Activated naive CD8-positive, alpha-beta T cell treated with anti-CD3 and anti-CD28 coated beads, Interleukin-2, amount 10 ng/mL, durations not matched to agents 7 days and 5 days (primary cell): ENCODE measurements around the gene CD320. TPM values are rescaled to one million over a fixed set of nuclear protein-coding genes. Genes with fewer than 3 reads are reported as not detected.
"Not testable (repeated sequence)": the region's sequence is repeated elsewhere in the genome, so short reads cannot be mapped to it uniquely, and the experiment has no call there.

Source experiments
- ATAC-seq: fragments of 150-1000 bp; cut with Tn5 transposase; one replicate; pipeline ENCODE4 v1.10.0; 2021; ENCODE audit warnings: low read depth, moderate library complexity
- POLR2A ChIA-PET: fragments of 350-600 bp; sonication (Branson Sonifier 250); formaldehyde crosslinking; loops from one replicate; lab custom pipeline; 2021; ENCODE audit warnings: antibody characterized with exemption; lab: Charles Lee
- DNase-seq: peaks from one replicate; pipeline ENCODE4 v3.0.0; 2021
- H3K27ac Mint-ChIP-seq: one replicate; pipeline ENCODE4 v1.8.0; 2022; ENCODE audit warnings: mild to moderate bottlenecking, mixed read lengths
- H3K27me3 Mint-ChIP-seq: one replicate; pipeline ENCODE4 v1.8.0; 2022; ENCODE audit warnings: mild to moderate bottlenecking, moderate library complexity, mixed read lengths
- H3K36me3 Mint-ChIP-seq: one replicate; pipeline ENCODE4 v1.8.0; 2021; ENCODE audit warnings: mild to moderate bottlenecking, mixed read lengths
- H3K4me1 Mint-ChIP-seq: one replicate; pipeline ENCODE4 v1.8.0; 2021; ENCODE audit warnings: mixed read lengths
- H3K4me3 Mint-ChIP-seq: one replicate; pipeline ENCODE4 v1.8.0; 2022; ENCODE audit warnings: mild to moderate bottlenecking, moderate library complexity, mixed read lengths
- H3K9me3 Mint-ChIP-seq: one replicate; pipeline ENCODE4 v1.8.0; 2021; ENCODE audit warnings: mixed read lengths
- total RNA-seq, 2 experiments: library from RNA; stranded (reverse); gene quantifications; one replicate each; pipeline ENCODE4 v1.2.3, GENCODE V29; 2021

The CD320 gene
- total RNA-seq, 2 experiments from 2014 or later: 36.1 to 38.4 TPM

DNA sequence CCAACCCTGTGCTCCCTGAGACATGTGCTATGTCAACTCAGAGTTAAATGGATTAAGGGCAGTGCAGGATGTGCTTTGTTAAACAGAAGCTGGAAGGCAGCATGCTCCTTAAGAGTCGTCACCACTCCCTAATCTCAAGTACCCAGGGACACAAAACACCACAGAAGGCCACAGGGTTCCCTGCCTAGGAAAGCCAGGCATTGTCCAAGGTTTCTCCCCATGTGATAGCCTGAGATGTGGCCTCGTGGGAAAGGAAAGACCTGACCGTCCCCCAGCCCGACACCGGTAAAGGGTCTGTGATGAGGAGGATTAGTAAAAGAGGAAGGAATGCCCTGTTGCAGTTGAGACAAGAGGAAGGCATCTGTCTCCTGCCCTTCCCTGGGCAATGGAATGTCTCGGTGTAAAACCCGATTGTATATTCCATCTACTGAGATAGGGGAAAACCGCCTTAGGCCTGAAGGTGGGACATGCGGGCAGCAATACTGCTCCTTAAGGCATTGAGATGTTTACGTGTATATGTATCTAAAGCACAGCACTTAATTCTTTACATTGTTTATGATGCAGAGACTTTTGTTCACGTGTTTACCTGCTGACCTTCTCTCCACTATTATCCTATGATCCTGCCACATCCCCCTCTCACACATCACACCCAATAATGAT lies 7.0 kb upstream of the CD320 start:
- ATAC-seq, DNase-seq, POLR2A ChIA-PET, H3K9me3 Mint-ChIP-seq, H3K27ac Mint-ChIP-seq, H3K27me3 Mint-ChIP-seq, H3K36me3 Mint-ChIP-seq, H3K4me3 Mint-ChIP-seq: not testable (repeated sequence)
- H3K4me1 Mint-ChIP-seq: peaks cover 13% of the 10 kb centered on the region

DNA sequence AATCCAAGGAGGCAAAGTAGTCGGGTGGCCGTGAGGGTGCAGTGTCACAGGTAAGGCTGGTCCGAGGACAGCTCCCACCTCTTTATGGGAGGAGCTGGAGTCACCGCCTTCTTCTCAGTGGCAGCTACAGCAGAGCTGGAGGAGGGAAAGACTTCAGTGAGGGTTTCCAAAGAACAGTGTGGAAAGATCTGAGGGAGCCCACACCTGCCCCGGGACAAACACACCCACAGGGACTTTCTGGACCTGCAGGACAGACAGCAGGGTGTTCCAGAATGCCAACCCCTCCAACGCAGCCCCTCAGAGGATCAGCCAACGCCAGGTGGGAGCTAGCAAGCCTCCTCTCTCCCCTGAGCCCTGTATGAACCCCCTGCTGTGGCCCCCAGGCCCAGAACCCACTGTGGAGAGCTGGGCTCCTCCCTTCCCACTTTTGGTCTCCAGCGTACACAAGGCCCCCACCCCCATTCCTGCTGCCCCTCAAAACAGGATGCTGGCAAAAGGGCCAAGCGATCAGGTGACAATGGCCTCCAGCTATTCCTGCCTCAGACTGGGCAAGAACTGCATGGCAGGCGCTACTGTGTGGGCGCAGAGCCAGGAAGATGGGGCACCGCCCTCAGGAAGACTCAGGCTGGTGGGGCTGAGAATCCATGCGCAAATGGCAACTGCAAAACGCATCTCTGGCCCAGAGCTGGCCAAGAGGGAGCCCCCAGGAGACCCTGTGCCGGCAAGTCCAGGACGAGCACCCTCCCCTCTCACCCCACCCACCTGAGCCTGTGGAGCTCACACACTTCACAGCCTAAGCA lies 3.5 kb upstream of the CD320 start:
- ATAC-seq: no peak
- no peak overlapping the region for H3K27ac Mint-ChIP-seq
- DNase-seq: no peak
- POLR2A ChIA-PET: interaction anchor here (1.1 kb wide), 1 partner anchor 10 kb away, joined by 5 read pairs; the partner anchor contains the start of genes NDUFA7 and RPS28
- H3K9me3 Mint-ChIP-seq: no peaks in the 10 kb centered on the region
- H3K4me1 Mint-ChIP-seq: peaks cover 14% of the 10 kb centered on the region
- no peaks in the 10 kb centered on the region for H3K27me3 Mint-ChIP-seq
- H3K36me3 Mint-ChIP-seq: peaks cover 10% of the 10 kb centered on the region
- H3K4me3 Mint-ChIP-seq: no peak overlapping the region

DNA sequence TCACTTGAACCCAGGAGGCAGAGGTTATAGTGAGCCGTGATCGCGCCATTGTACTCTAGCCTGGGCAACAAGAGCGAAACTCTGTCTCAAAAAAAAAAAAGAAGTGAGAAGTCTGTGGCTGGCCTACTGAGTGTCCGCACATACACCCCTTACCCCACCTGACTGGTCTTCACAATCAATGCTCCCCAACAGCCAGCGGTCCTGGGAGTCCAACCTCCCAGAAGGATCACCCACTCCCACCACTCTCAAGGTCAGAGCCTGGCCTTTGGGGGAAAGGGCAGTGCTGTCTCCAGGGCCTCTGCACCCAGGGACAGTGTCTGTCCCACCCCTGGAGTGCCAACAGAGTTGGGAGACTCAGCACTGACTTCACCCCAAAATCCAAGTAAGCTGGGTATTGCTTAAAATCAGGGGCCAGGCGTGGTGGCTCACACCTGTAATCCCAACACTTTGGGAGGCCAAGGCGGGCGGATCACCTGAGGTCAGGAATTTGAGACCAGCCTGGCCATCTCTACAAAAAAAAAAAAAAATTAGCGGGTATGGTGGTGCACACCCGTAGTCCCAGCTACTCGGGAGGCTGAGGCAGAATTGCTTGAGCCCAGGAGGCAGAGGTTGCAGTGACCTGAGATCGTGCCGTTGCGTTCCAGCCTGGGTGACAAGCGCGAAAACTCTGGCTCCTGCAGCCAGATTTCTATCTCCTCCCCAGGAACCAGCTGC lies 2.3 kb upstream of the CD320 start:
- no peaks in the 10 kb centered on the region for H3K9me3 Mint-ChIP-seq
- H3K27me3 Mint-ChIP-seq: no peaks in the 10 kb centered on the region
- POLR2A ChIA-PET: interaction anchor here (0.9 to 2.6 kb wide), 3 partner anchors 8 to 11 kb away, joined by 3 to 9 read pairs (median 5); partner anchors contain the start of genes NDUFA7 and RPS28
- no peak for DNase-seq
- H3K4me1 Mint-ChIP-seq: peaks cover 19% of the 10 kb centered on the region
- no peak overlapping the region for H3K4me3 Mint-ChIP-seq
- peaks cover 7% of the 10 kb centered on the region for H3K36me3 Mint-ChIP-seq
- H3K27ac Mint-ChIP-seq: no peak overlapping the region
- ATAC-seq: no peak

DNA sequence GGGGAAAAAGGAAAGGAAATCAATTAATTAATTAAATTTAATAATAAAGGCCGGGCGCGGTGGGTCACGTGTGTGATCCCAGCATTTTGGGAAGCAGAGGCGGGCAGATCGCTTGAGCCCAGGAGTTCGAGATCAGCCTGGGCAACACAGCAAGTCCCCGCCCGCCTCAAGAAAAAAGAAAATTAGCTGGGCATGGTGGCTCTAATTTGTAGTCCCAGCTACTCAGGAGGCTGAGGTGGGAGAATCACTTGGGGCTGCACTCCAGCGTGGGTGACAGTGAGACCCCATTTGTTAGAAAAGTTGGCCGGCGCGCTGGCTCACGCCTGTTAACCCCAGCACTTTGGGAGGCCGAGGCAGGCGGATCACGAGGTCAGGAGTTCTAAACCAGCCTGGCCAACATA lies 733 bp upstream of the CD320 start:
- Mint-ChIP-seq H3K9me3 (no peaks in the 10 kb centered on the region), H3K27me3 (no peaks in the 10 kb centered on the region), H3K36me3 (peaks cover 9% of the 10 kb centered on the region), H3K4me1 (peaks cover 23% of the 10 kb centered on the region), H3K27ac (peak overlapping the region; percentile 87), H3K4me3 (peak overlapping the region; percentile 95)
- ATAC-seq: no peak
- DNase-seq: no peak
- POLR2A ChIA-PET: interaction anchor here (1.4 to 2.6 kb wide), 2 partner anchors 12 to 15 kb away, joined by 3 to 9 read pairs; partner anchors contain the start of genes NDUFA7 and RPS28

DNA sequence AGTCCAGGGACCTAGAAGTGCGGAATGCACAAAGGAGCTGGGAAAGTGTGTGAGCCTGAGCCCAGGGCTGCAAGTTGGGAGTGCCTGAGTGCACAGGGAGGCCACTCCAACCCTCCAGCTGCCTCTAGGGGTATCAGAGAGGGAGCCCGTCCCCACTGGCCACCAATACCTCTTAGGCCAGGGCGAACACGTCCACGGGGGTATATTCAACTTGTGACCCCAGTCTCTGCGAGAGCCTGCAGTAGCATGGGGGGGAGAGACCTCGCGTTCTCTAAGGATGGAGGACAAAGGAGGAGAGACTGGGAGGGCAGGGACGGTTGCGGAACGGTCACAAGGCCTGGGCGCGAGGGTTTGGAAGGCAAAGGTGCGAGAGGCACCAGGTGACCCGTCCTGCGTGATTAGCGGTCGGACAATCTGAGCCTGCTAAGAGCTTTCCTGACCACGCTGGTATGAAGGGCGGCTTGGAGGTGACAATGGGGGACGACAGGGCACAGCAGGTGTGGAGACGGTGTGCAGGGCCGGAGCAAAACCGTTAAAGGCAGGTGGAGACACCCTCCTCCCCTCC lies 676 bp downstream of the CD320 start:
- Mint-ChIP-seq H3K27ac (peak overlapping the region; percentile 93), H3K4me3 (peak overlapping the region; percentile 95), H3K4me1 (peaks cover 23% of the 10 kb centered on the region), H3K36me3 (peaks cover 9% of the 10 kb centered on the region), H3K27me3 (no peaks in the 10 kb centered on the region), H3K9me3 (no peaks in the 10 kb centered on the region)
- DNase-seq (no peak), ATAC-seq (no peak)
- POLR2A ChIA-PET: interaction anchor here (0.7 to 2.6 kb wide), 5 partner anchors 14 to 166 kb away, joined by 3 to 9 read pairs (median 3); partner anchors contain the start of genes NDUFA7 and RPS28

DNA sequence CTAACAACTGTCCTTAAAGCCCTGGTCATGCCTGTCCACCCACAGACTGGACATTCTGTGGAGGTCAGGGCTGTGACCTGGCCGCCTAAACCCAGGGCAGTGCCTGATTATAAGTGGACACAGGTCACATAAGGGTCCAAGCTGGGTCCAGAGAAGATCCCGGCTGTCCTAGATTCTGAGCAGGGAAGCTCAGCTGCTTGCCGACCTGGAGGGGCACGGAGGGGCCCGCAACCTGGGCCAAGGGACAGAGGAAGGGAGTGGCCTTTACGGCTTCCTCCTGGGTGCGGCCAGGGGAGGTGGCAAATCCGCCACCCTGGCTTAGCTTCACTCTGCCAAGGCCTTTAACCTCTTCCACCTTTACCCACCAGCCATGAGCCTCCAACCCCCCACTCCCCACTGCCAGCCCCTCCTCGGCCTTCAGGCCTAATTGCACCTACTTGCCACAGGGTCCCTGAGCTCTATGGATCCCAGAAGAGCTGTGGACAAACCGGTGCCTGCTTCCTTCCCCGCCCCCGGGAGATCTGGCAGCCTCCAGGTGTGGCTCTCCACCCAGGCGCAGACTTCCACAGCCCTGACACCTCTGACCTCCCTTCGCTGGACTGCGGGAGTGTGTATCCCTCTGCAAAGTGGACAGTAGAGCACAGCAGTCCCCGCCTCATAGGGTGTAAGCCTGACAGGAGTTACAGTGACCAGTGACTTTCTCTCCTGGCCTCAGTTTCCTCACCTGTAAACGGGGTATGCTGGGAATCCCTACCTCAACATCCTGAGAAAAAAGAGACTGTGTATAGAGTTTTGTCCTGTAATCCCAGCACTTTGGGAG lies 1.7 kb downstream of the CD320 start:
- H3K9me3 Mint-ChIP-seq: no peaks in the 10 kb centered on the region
- peaks cover 23% of the 10 kb centered on the region for H3K4me1 Mint-ChIP-seq
- peaks cover 12% of the 10 kb centered on the region for H3K36me3 Mint-ChIP-seq
- no peak for DNase-seq
- no peak for ATAC-seq
- no peaks in the 10 kb centered on the region for H3K27me3 Mint-ChIP-seq
- peak overlapping the region; percentile 95 for H3K4me3 Mint-ChIP-seq
- POLR2A ChIA-PET: interaction anchor here (1.0 kb wide), 1 partner anchor 38 kb away, joined by 3 read pairs; no protein-coding TSS in a partner anchor
- H3K27ac Mint-ChIP-seq: peak overlapping the region; percentile 93

DNA sequence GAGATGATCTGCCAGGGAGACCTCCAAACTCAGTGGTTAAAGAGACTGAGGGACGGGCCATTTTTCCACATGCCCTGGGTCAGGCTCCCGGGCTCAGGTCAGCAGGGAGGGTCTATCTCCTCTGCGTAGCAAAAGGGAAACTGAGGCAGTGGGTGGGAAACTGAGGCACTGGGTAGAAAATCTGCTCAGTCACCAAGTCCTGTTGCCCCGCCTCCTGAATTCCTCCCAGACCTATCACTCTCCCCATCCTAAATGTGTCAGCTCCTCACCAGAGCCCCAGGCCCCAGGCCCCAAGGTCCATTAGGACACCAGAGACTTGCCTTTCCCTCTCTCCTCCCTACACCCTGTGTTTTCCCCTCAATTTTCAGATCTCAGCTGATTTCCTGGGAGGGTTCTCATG lies 2.4 kb downstream of the CD320 start:
- Mint-ChIP-seq H3K36me3 (peaks cover 9% of the 10 kb centered on the region), H3K4me1 (peaks cover 23% of the 10 kb centered on the region), H3K4me3 (no peak overlapping the region), H3K27me3 (no peaks in the 10 kb centered on the region), H3K27ac (no peak overlapping the region), H3K9me3 (no peaks in the 10 kb centered on the region)
- POLR2A ChIA-PET: no interaction called here
- DNase-seq: no peak
- no peak for ATAC-seq

DNA sequence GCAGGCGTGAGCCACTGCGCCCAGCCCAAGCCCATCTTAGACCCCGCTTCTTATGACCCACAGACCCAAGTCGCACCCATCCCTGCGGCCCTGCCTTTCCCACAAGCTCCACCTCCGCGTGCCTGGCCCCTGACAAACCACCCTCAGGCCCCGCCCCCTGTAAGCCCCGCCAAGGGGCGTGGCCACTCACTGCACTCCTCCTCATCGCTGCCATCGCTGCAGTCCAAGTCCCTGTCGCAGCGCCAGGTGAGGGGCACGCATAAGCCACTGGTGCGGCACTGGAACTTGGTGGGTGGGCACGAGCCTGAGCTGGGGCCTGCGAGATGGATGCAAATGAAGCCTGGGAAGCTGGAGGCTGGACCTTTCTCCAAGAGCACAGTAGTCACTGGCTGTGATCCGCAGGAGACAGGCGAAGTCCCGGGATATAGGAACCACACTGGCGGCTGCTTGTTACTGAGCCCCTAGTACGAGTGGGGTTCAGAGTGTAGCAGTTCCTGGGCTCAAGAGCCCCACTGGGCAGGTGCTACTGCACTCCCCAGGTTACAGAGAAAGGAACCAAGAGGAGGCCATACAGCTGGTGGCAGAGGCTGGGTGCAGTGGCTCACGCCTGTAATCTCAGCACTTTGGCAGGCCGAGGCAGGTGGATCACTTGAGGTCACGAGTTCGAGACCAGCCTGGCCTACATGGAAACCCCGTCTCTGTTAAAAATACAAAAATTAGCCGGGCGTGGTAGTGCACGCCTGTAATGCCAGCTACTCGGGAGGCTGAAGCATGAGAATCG lies 3.1 kb downstream of the CD320 start:
- Mint-ChIP-seq H3K27ac (no peak overlapping the region), H3K27me3 (no peaks in the 10 kb centered on the region), H3K9me3 (no peaks in the 10 kb centered on the region), H3K4me3 (no peak overlapping the region), H3K4me1 (peaks cover 23% of the 10 kb centered on the region), H3K36me3 (peaks cover 9% of the 10 kb centered on the region)
- no peak for ATAC-seq
- POLR2A ChIA-PET: no interaction called here
- peak; percentile 38 for DNase-seq

DNA sequence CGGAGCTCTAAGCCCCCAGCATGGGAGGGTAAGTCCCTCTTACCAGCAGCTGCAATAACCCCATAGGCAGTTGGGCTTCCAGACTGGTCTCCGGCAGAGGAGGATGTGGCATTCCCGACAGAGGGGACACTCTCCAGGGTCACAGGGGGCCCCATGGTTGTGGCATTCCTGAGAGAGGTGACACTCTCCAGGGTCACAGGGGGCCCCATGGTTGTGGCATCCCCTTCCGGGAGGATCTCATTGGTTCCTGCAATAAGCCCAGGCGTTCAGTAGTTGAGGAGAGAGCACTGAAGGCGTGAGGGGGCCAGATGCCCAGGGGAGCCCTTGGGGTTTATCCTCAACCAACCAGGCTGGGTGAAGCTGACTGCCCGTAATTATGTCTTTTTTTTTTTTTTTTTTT lies 5.4 kb downstream of the CD320 start:
- ATAC-seq: no peak
- POLR2A ChIA-PET: no interaction called here

DNA sequence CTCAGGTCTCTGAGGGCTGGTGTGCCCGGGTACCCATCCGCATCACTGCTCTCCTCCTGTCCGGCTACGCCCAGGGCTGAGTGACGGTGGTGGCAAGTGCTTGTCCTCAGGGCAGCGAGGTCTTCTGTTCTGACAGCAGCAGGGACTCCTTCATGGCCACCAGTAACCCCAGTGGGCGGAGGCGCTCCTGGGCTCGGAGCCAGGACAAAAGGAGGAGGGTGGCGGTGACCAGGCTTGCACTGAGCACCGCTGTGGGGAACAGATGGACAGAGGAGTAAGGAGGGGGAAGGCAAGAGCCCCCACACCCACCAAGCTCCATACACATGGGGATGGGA lies 5.8 kb downstream of the CD320 start:
- DNase-seq: no peak
- Mint-ChIP-seq H3K9me3 (no peaks in the 10 kb centered on the region), H3K27ac (no peak overlapping the region), H3K27me3 (no peaks in the 10 kb centered on the region), H3K4me3 (no peak overlapping the region), H3K4me1 (peaks cover 16% of the 10 kb centered on the region), H3K36me3 (peaks cover 7% of the 10 kb centered on the region)
- POLR2A ChIA-PET: no interaction called here
- no peak for ATAC-seq

More for the DNA sequence above, 5.4 kb downstream of the CD320 start:
- H3K4me1 Mint-ChIP-seq: peaks cover 19% of the 10 kb centered on the region
- no peaks in the 10 kb centered on the region for H3K27me3 Mint-ChIP-seq
- peak; percentile 21 for DNase-seq
- H3K36me3 Mint-ChIP-seq: peaks cover 7% of the 10 kb centered on the region
- no peak overlapping the region for H3K4me3 Mint-ChIP-seq
- no peak overlapping the region for H3K27ac Mint-ChIP-seq
- no peaks in the 10 kb centered on the region for H3K9me3 Mint-ChIP-seq

DNA sequence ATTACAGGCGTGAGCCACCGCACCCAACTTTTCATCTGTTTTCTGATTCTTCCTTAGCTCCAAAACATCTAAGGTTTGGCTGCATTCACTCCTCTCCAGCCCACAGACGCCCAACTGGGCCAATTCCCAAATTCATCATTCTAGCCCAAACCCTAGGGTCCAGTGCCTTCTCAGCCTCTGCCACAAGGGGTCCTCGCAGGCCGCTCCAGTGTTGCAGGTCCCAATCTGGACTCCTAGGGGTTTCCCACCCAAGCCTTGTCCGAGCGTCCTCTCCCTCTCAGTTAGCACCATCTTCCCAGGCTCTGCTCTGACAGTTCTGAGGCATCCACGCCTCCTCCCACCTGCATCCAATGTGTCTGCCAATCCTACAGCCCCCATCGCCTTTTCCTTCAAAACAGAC lies 16.8 kb downstream of the CD320 start:
- H3K36me3 Mint-ChIP-seq, DNase-seq, H3K4me1 Mint-ChIP-seq, H3K27me3 Mint-ChIP-seq, POLR2A ChIA-PET, H3K4me3 Mint-ChIP-seq, ATAC-seq, H3K9me3 Mint-ChIP-seq, H3K27ac Mint-ChIP-seq: not testable (repeated sequence)

DNA sequence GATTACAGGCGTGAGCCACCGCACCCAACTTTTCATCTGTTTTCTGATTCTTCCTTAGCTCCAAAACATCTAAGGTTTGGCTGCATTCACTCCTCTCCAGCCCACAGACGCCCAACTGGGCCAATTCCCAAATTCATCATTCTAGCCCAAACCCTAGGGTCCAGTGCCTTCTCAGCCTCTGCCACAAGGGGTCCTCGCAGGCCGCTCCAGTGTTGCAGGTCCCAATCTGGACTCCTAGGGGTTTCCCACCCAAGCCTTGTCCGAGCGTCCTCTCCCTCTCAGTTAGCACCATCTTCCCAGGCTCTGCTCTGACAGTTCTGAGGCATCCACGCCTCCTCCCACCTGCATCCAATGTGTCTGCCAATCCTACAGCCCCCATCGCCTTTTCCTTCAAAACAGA lies 31.6 kb downstream of the CD320 start:
- H3K4me3 Mint-ChIP-seq, ATAC-seq, H3K27ac Mint-ChIP-seq, H3K27me3 Mint-ChIP-seq, H3K36me3 Mint-ChIP-seq, H3K4me1 Mint-ChIP-seq, DNase-seq, POLR2A ChIA-PET, H3K9me3 Mint-ChIP-seq: not testable (repeated sequence)
